ENCODE results near the gene IQGAP2. TPM values are rescaled to one million over a fixed set of nuclear protein-coding genes. Genes with fewer than 3 reads are reported as not detected.

Gene IQGAP2
- total RNA-seq, 1 donor from 2014 or later = 28.5 TPM

GRCh38 chr5:76445830-76446229 lies 42.7 kb downstream of the IQGAP2 start:
- DNase-seq (ENCODE audit: low spot score) = no peak

- no peak for DNase-seq (ENCODE audit: low spot score)
Observed at GRCh38 chr5:76446776-76447175, 43.7 kb downstream of the IQGAP2 start.

GRCh38 chr5:76449606-76450005 lies 46.5 kb downstream of the IQGAP2 start:
- no peak for DNase-seq (ENCODE audit: low spot score)

- no peak for DNase-seq (ENCODE audit: low spot score)
Observed at GRCh38 chr5:76450054-76450453, 47.0 kb downstream of the IQGAP2 start.

GRCh38 chr5:76451031-76451701 lies 48.1 kb downstream of the IQGAP2 start:
- DNase-seq (ENCODE audit: low spot score) = no peak

- no peak for DNase-seq (ENCODE audit: low spot score)
Observed at GRCh38 chr5:76455531-76456133, 52.5 kb downstream of the IQGAP2 start.

GRCh38 chr5:76456258-76456657 lies 53.2 kb downstream of the IQGAP2 start:
- DNase-seq (ENCODE audit: low spot score) = no peak

- DNase-seq (ENCODE audit: low spot score) = no peak
Observed at GRCh38 chr5:76457674-76458485, 54.8 kb downstream of the IQGAP2 start.

- DNase-seq (ENCODE audit: low spot score) = no peak
Observed at GRCh38 chr5:76458486-76458830, 55.4 kb downstream of the IQGAP2 start.

GRCh38 chr5:76460104-76460503 lies 57.0 kb downstream of the IQGAP2 start:
- DNase-seq (ENCODE audit: low spot score) = no peak

- DNase-seq (ENCODE audit: low spot score) = no peak
Observed at GRCh38 chr5:76462097-76462667, 59.1 kb downstream of the IQGAP2 start.

- DNase-seq (ENCODE audit: low spot score) = no peak
Observed at GRCh38 chr5:76467216-76467615, 64.1 kb downstream of the IQGAP2 start.

GRCh38 chr5:76468635-76469425 lies 65.7 kb downstream of the IQGAP2 start:
- no peak for DNase-seq (ENCODE audit: low spot score)

GRCh38 chr5:76469656-76470290 lies 66.7 kb downstream of the IQGAP2 start:
- no peak for DNase-seq (ENCODE audit: low spot score)

GRCh38 chr5:76470976-76471375 lies 67.9 kb downstream of the IQGAP2 start:
- DNase-seq (ENCODE audit: low spot score) = no peak

- no peak for DNase-seq (ENCODE audit: low spot score)
Observed at GRCh38 chr5:76471406-76471805, 68.3 kb downstream of the IQGAP2 start.

- DNase-seq (ENCODE audit: low spot score) = no peak
Observed at GRCh38 chr5:76471987-76472334, 68.9 kb downstream of the IQGAP2 start.

GRCh38 chr5:76472335-76473008 lies 69.4 kb downstream of the IQGAP2 start:
- DNase-seq (ENCODE audit: low spot score) = no peak

- DNase-seq (ENCODE audit: low spot score) = no peak
Observed at GRCh38 chr5:76473009-76473336, 69.9 kb downstream of the IQGAP2 start.

- no peak for DNase-seq (ENCODE audit: low spot score)
Observed at GRCh38 chr5:76473661-76474060, 70.6 kb downstream of the IQGAP2 start.
